Measurements from ENCODE around the gene MYO7A.

Gene MYO7A

GRCh38 chr11:77209663-77210062 lies 81.6 kb downstream of the MYO7A start:
- in situ Hi-C loops (cut with MboI; ENCODE audit: low pct_unique_long_range_greater_than_20kb, low sequenced_read_pairs, unreplicated experiment), result no loop called here
- no peak for DNase-seq (ENCODE audit: low spot score)
- TF ChIP-seq CTCF (IDR thresholded peaks at IDR 0.05; ENCODE audit: extremely low read depth, insufficient read depth, missing control alignments), result no peak

- in situ Hi-C loops (cut with MboI; ENCODE audit: low pct_unique_long_range_greater_than_20kb, low sequenced_read_pairs, unreplicated experiment), result no loop called here
- no peak for DNase-seq (ENCODE audit: low spot score)
- TF ChIP-seq CTCF (IDR thresholded peaks at IDR 0.05; ENCODE audit: extremely low read depth, insufficient read depth, missing control alignments), result no peak
Observed at GRCh38 chr11:77211040-77211451, 83.0 kb downstream of the MYO7A start.

GRCh38 chr11:77211594-77212251 lies 83.7 kb downstream of the MYO7A start:
- no peak for DNase-seq (ENCODE audit: low spot score)
- TF ChIP-seq CTCF (IDR thresholded peaks at IDR 0.05; ENCODE audit: extremely low read depth, insufficient read depth, missing control alignments), result no peak
- in situ Hi-C loops (cut with MboI; ENCODE audit: low pct_unique_long_range_greater_than_20kb, low sequenced_read_pairs, unreplicated experiment), result no loop called here

- no peak for TF ChIP-seq CTCF (IDR thresholded peaks at IDR 0.05; ENCODE audit: extremely low read depth, insufficient read depth, missing control alignments)
- in situ Hi-C loops (cut with MboI; ENCODE audit: low pct_unique_long_range_greater_than_20kb, low sequenced_read_pairs, unreplicated experiment), result no loop called here
- no peak for DNase-seq (ENCODE audit: low spot score)
Observed at GRCh38 chr11:77212314-77213007, 84.4 kb downstream of the MYO7A start.

GRCh38 chr11:77213029-77213579 lies 85.1 kb downstream of the MYO7A start:
- in situ Hi-C loops (cut with MboI; ENCODE audit: low pct_unique_long_range_greater_than_20kb, low sequenced_read_pairs, unreplicated experiment), result no loop called here
- no peak for TF ChIP-seq CTCF (IDR thresholded peaks at IDR 0.05; ENCODE audit: extremely low read depth, insufficient read depth, missing control alignments)

GRCh38 chr11:77213589-77214428 lies 85.8 kb downstream of the MYO7A start:
- no peak for TF ChIP-seq CTCF (IDR thresholded peaks at IDR 0.05; ENCODE audit: extremely low read depth, insufficient read depth, missing control alignments)

More at GRCh38 chr11:77213029-77213579, 85.1 kb downstream of the MYO7A start:
- no peak for DNase-seq (ENCODE audit: low spot score)

More at GRCh38 chr11:77213589-77214428, 85.8 kb downstream of the MYO7A start:
- in situ Hi-C loops (cut with MboI; ENCODE audit: low pct_unique_long_range_greater_than_20kb, low sequenced_read_pairs, unreplicated experiment), result no loop called here
- DNase-seq (ENCODE audit: low spot score), result no peak
